Erythroblast (primary cell): ENCODE data around the gene CADM4.

Source experiments
- GATA1 ChIP-seq: IDR thresholded peaks from 2 replicates; pipeline ENCODE4 v1.6.1; 2011; ENCODE audit warnings: low read depth, mild to moderate bottlenecking, control low read depth, low read length, moderate library complexity
- POLR2A ChIP-seq: IDR thresholded peaks from 2 replicates; pipeline ENCODE4 v1.6.1; 2011; ENCODE audit warnings: mild to moderate bottlenecking, low read length

DNA sequence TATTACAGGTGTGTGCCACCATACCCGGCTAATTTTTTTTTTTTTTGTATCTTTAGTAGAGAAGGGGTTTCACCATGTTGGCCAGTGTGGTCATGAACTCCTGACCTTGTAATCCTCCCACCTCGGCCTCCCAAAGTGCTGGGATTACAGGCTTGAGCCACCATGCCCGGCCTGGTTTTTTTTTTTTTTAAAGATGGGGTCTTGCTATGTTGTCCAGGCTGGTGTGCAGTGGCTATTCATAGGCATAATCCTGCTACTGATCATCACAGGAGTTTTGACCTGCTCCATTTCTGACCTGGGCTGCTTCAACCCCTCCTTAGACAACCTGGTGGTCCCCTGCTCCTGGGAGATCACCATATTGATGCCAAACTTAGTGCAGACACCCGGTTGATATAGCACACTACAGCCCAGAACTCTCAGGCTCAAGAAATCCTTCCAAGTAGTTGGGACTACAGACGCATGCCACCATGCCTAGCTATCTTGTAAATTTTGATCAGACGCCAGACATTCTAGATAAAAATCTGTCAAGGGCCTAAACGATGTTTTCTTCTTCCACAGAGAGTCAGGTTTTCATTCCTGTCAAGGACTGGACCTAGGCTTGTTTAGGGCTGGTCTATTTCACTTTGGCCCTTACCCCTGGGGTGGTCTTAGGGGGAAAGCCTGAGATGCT, 20.8 kb upstream of the CADM4 start:
- TF ChIP-seq POLR2A (no peak), GATA1 (no peak)
